ENCODE results near the gene SLC30A1. TPM values are rescaled to one million over a fixed set of nuclear protein-coding genes. Genes with fewer than 3 reads are reported as not detected.

SLC30A1 gene
- total and polyA plus RNA-seq, 2 donors (not counting 1 experiment from before 2014, with no cell fraction given) = 13.6 to 45.2 TPM

- Histone ChIP-seq H3K27ac (ENCODE audit: insufficient read depth, low read length) (no peak overlapping the region), H3K4me3 (replicated peaks in 1 of 4; ENCODE audit: control extremely low read depth in 1 of 4, insufficient read depth in 1 of 4, low read depth in 3 of 4, low read length in 4 of 4) (no peak overlapping the region), H3K9ac (ENCODE audit: insufficient read depth, low read length) (no peak overlapping the region), H2AFZ (ENCODE audit: low read length) (no peak overlapping the region), H4K20me1 (ENCODE audit: control insufficient read depth, extremely low read depth, insufficient read depth, low read length) (no peaks in the 10 kb centered on the region), H3K79me2 (ENCODE audit: control insufficient read depth, insufficient read depth, low read length) (no peaks in the 10 kb centered on the region), H3K27me3 (ENCODE audit: control insufficient read depth, insufficient read depth, low read length) (no peaks in the 10 kb centered on the region), H3K36me3 (ENCODE audit: control insufficient read depth, insufficient read depth, low read length) (no peaks in the 10 kb centered on the region), H3K4me1 (ENCODE audit: control insufficient read depth, extremely low read depth, insufficient read depth, low read length) (peaks cover 2% of the 10 kb centered on the region), H3K4me2 (ENCODE audit: extremely low read depth, insufficient read depth, low read length) (no peak overlapping the region), H3K9me3 (ENCODE audit: control insufficient read depth, insufficient read depth, low read depth, low read length) (no peaks in the 10 kb centered on the region)
- DNase-seq (ENCODE audit: low read depth in 2 of 2) = no peak
- TF ChIP-seq EZH2 (IDR thresholded peaks at IDR 0.05; ENCODE audit: low read length, missing control alignments) (no peak), CTCF (conservative IDR thresholded peaks at IDR 0.05 in 1 of 2, IDR thresholded peaks at IDR 0.05 in 1 of 2; ENCODE audit: low read depth in 1 of 2, low read length in 2 of 2) (no peak)
Observed at GRCh38 chr1:211548321-211549091, 30.5 kb downstream of the SLC30A1 start.

GRCh38 chr1:211547710-211548109, 31.3 kb downstream of the SLC30A1 start:
- H3K4me3 ChIP-seq (replicated peaks in 1 of 4; ENCODE audit: control extremely low read depth in 1 of 4, insufficient read depth in 1 of 4, low read depth in 3 of 4, low read length in 4 of 4) = no peak overlapping the region
- TF ChIP-seq EZH2 (IDR thresholded peaks at IDR 0.05; ENCODE audit: low read length, missing control alignments) (no peak), CTCF (conservative IDR thresholded peaks at IDR 0.05 in 1 of 2, IDR thresholded peaks at IDR 0.05 in 1 of 2; ENCODE audit: low read depth in 1 of 2, low read length in 2 of 2) (no peak)
- no peaks in the 10 kb centered on the region for H3K9me3 ChIP-seq (ENCODE audit: control insufficient read depth, insufficient read depth, low read depth, low read length)
- no peak overlapping the region for H3K9ac ChIP-seq (ENCODE audit: insufficient read depth, low read length)
- H3K36me3 ChIP-seq (ENCODE audit: control insufficient read depth, insufficient read depth, low read length) = no peaks in the 10 kb centered on the region
- DNase-seq (ENCODE audit: low read depth in 2 of 2) = no peak
- peaks cover 2% of the 10 kb centered on the region for H3K4me1 ChIP-seq (ENCODE audit: control insufficient read depth, extremely low read depth, insufficient read depth, low read length)
- no peak overlapping the region for H3K27ac ChIP-seq (ENCODE audit: insufficient read depth, low read length)
- H4K20me1 ChIP-seq (ENCODE audit: control insufficient read depth, extremely low read depth, insufficient read depth, low read length) = no peaks in the 10 kb centered on the region
- H3K4me2 ChIP-seq (ENCODE audit: extremely low read depth, insufficient read depth, low read length) = no peak overlapping the region
- H3K79me2 ChIP-seq (ENCODE audit: control insufficient read depth, insufficient read depth, low read length) = no peaks in the 10 kb centered on the region
- no peaks in the 10 kb centered on the region for H3K27me3 ChIP-seq (ENCODE audit: control insufficient read depth, insufficient read depth, low read length)
- H2AFZ ChIP-seq (ENCODE audit: low read length) = no peak overlapping the region

GRCh38 chr1:211546543-211546942, 32.4 kb downstream of the SLC30A1 start:
- Histone ChIP-seq H3K36me3 (ENCODE audit: control insufficient read depth, insufficient read depth, low read length) (no peaks in the 10 kb centered on the region), H4K20me1 (ENCODE audit: control insufficient read depth, extremely low read depth, insufficient read depth, low read length) (no peaks in the 10 kb centered on the region), H3K4me2 (ENCODE audit: extremely low read depth, insufficient read depth, low read length) (no peak overlapping the region), H3K9me3 (ENCODE audit: control insufficient read depth, insufficient read depth, low read depth, low read length) (no peaks in the 10 kb centered on the region), H2AFZ (ENCODE audit: low read length) (no peak overlapping the region), H3K27me3 (ENCODE audit: control insufficient read depth, insufficient read depth, low read length) (peaks cover 3% of the 10 kb centered on the region), H3K79me2 (ENCODE audit: control insufficient read depth, insufficient read depth, low read length) (no peaks in the 10 kb centered on the region), H3K27ac (ENCODE audit: insufficient read depth, low read length) (no peak overlapping the region), H3K9ac (ENCODE audit: insufficient read depth, low read length) (no peak overlapping the region), H3K4me3 (replicated peaks in 1 of 4; ENCODE audit: control extremely low read depth in 1 of 4, insufficient read depth in 1 of 4, low read depth in 3 of 4, low read length in 4 of 4) (no peak overlapping the region), H3K4me1 (ENCODE audit: control insufficient read depth, extremely low read depth, insufficient read depth, low read length) (no peaks in the 10 kb centered on the region)
- TF ChIP-seq EZH2 (IDR thresholded peaks at IDR 0.05; ENCODE audit: low read length, missing control alignments) = no peak
- TF ChIP-seq CTCF (conservative IDR thresholded peaks at IDR 0.05 in 1 of 2, IDR thresholded peaks at IDR 0.05 in 1 of 2; ENCODE audit: low read depth in 1 of 2, low read length in 2 of 2) = no peak
- DNase-seq (ENCODE audit: low read depth in 2 of 2) = no peak
